Left ventricle myocardium inferior (tissue), 1 donor: Measurements from ENCODE around the gene ARHGAP10. TPM values are rescaled to one million over a fixed set of nuclear protein-coding genes. Genes with fewer than 3 reads are reported as not detected.

Source experiments
- DNase-seq: peaks from one replicate; pipeline ENCODE4 v3.0.0-alpha.2; 2020
- H3K27ac ChIP-seq: fragments of 200-600 bp; replicated peaks from 2 replicates; pipeline ENCODE4 v1.8.0; 2021
- H3K27me3 ChIP-seq: fragments of 200-600 bp; 2 replicates; pipeline ENCODE4 v1.8.0; 2021; ENCODE audit warnings: low read depth
- H3K36me3 ChIP-seq: fragments of 200-600 bp; 2 replicates; pipeline ENCODE4 v1.8.0; 2021
- H3K4me1 ChIP-seq: fragments of 200-600 bp; 2 replicates; pipeline ENCODE4 v1.8.0; 2021
- H3K4me3 ChIP-seq: fragments of 200-600 bp; 2 replicates; pipeline ENCODE4 v1.8.0; 2021; ENCODE audit warnings: mild to moderate bottlenecking, moderate library complexity
- H3K9me3 ChIP-seq: fragments of 200-600 bp; replicated peaks from 2 replicates; pipeline ENCODE4 v1.8.0; 2021
- CTCF ChIP-seq: fragments of 200-600 bp; IDR thresholded peaks from 2 replicates; pipeline ENCODE4 v1.8.0; 2021; ENCODE audit warnings: antibody characterized with exemption, mild to moderate bottlenecking, borderline replicate concordance
- intact Hi-C: fragments of 100-400 bp; cut with micrococcal nuclease; formaldehyde crosslinking; loops from one replicate; pipeline ENCODE4 v1.11.0; 2022
- total RNA-seq: library from RNA; stranded (reverse); fragmentation: NEBNext Ultra II Directional; extraction: Animal tissue kit (Norgen Biotek cat#: 25700); gene quantifications from one replicate; pipeline ENCODE4 v1.2.1, GENCODE V29; 2021
- donor health status: DM: no; HTN: yes; CAD: no; lungs with severe emphysema.

The ARHGAP10 gene
- total RNA-seq, 1 donor from 2014 or later: 59.7 TPM

- no peak for DNase-seq
- Histone ChIP-seq H3K27ac (peak overlapping the region; percentile 45), H3K27me3 (no peaks in the 10 kb centered on the region), H3K36me3 (no peaks in the 10 kb centered on the region), H3K9me3 (no peaks in the 10 kb centered on the region), H3K4me3 (no peak overlapping the region), H3K4me1 (peaks cover 49% of the 10 kb centered on the region)
- intact Hi-C loops: no loop called here
- no peak for TF ChIP-seq CTCF
Measured at GRCh38 chr4:147984778-147985138, 252.9 kb downstream of the ARHGAP10 start.

- Histone ChIP-seq H3K4me3 (no peak overlapping the region), H3K36me3 (no peaks in the 10 kb centered on the region), H3K27me3 (no peaks in the 10 kb centered on the region), H3K27ac (peak overlapping the region; percentile 45), H3K4me1 (peaks cover 52% of the 10 kb centered on the region), H3K9me3 (no peaks in the 10 kb centered on the region)
- no peak for DNase-seq
- TF ChIP-seq CTCF: no peak
- intact Hi-C loops: no loop called here
Measured at GRCh38 chr4:147985376-147985775, 253.5 kb downstream of the ARHGAP10 start.

GRCh38 chr4:147987252-147987651 lies 255.4 kb downstream of the ARHGAP10 start:
- Histone ChIP-seq H3K4me1 (peaks cover 56% of the 10 kb centered on the region), H3K36me3 (no peaks in the 10 kb centered on the region), H3K9me3 (no peaks in the 10 kb centered on the region), H3K27ac (no peak overlapping the region), H3K27me3 (no peaks in the 10 kb centered on the region), H3K4me3 (no peak overlapping the region)
- TF ChIP-seq CTCF: no peak
- intact Hi-C loops: no loop called here
- no peak for DNase-seq

- Histone ChIP-seq H3K27ac (peak overlapping the region; percentile 65), H3K4me3 (no peak overlapping the region), H3K27me3 (no peaks in the 10 kb centered on the region), H3K9me3 (no peaks in the 10 kb centered on the region), H3K36me3 (no peaks in the 10 kb centered on the region), H3K4me1 (peaks cover 67% of the 10 kb centered on the region)
- no peak for TF ChIP-seq CTCF
- no peak for DNase-seq
- intact Hi-C loops: no loop called here
Measured at GRCh38 chr4:147991543-147992283, 259.8 kb downstream of the ARHGAP10 start.

GRCh38 chr4:147994076-147994475 lies 262.2 kb downstream of the ARHGAP10 start:
- intact Hi-C loops: no loop called here
- H3K27ac ChIP-seq: peak overlapping the region; percentile 37
- peaks cover 74% of the 10 kb centered on the region for H3K4me1 ChIP-seq

More at GRCh38 chr4:147994076-147994475, 262.2 kb downstream of the ARHGAP10 start:
- Histone ChIP-seq H3K27me3 (no peaks in the 10 kb centered on the region), H3K9me3 (no peaks in the 10 kb centered on the region), H3K36me3 (peaks cover 6% of the 10 kb centered on the region), H3K4me3 (no peak overlapping the region)
- DNase-seq: no peak
- no peak for TF ChIP-seq CTCF
